HepG2 (cell line): ENCODE measurements around the gene PRTN3. TPM values are rescaled to one million over a fixed set of nuclear protein-coding genes. Genes with fewer than 3 reads are reported as not detected.

Experiments used
- ATM ChIP-seq: fragments of 450-650 bp; IDR thresholded peaks from 2 replicates; pipeline ENCODE4 v1.7.1; 2017; ENCODE audit warnings: mild to moderate bottlenecking, borderline replicate concordance
- DZIP1 ChIP-seq: sonication (generic); formaldehyde crosslinking; IDR thresholded peaks from 2 replicates; pipeline ENCODE4 v1.5.0; 2020; ENCODE audit warnings: mild to moderate bottlenecking, missing genetic modification reagents
- E2F5 ChIP-seq: sonication (generic); formaldehyde crosslinking; conservative IDR thresholded peaks from 2 replicates; pipeline ENCODE4 v1.4.0; 2020; ENCODE audit warnings: missing genetic modification reagents
- EED ChIP-seq: sonication (generic); formaldehyde crosslinking; IDR thresholded peaks from 2 replicates; pipeline ENCODE4 v1.5.0; 2020; ENCODE audit warnings: mild to moderate bottlenecking, missing genetic modification reagents
- FOXJ3 ChIP-seq: sonication (generic); formaldehyde crosslinking; IDR thresholded peaks from 2 replicates; pipeline ENCODE4 v1.4.0; 2020; ENCODE audit warnings: missing genetic modification reagents, mild to moderate bottlenecking, borderline replicate concordance
- GATA4 ChIP-seq: sonication (generic); IDR thresholded peaks from 2 replicates; pipeline ENCODE4 v1.6.1; 2016; ENCODE audit warnings: antibody characterized with exemption, low read depth, borderline replicate concordance
- HNRNPLL ChIP-seq: fragments of 200-400 bp; formaldehyde crosslinking; IDR thresholded peaks from 2 replicates; pipeline ENCODE4 v1.6.1; 2017; ENCODE audit warnings: mild to moderate bottlenecking, low read depth, low read length; ENCODE audit not compliant: poor library complexity, severe bottlenecking
- NFAT5 ChIP-seq: sonication (generic); formaldehyde crosslinking; IDR thresholded peaks from 2 replicates; pipeline ENCODE4 v1.4.0; 2020; ENCODE audit warnings: missing genetic modification reagents
- PRDM10 ChIP-seq: sonication (generic); formaldehyde crosslinking; IDR thresholded peaks from 2 replicates; pipeline ENCODE4 v1.4.0; 2020; ENCODE audit warnings: low read depth, missing genetic modification reagents
- PRPF4 ChIP-seq: fragments of 200-400 bp; formaldehyde crosslinking; IDR thresholded peaks from 2 replicates; pipeline ENCODE4 v1.6.1; 2016; ENCODE audit warnings: low read length, low read depth; ENCODE audit not compliant: poor library complexity, severe bottlenecking
- XRCC5 ChIP-seq: fragments of 200-400 bp; formaldehyde crosslinking; optimal IDR thresholded peaks from 2 replicates; pipeline ENCODE3; 2017; ENCODE audit warnings: mild to moderate bottlenecking, low read length
- ZBTB44 ChIP-seq: sonication (generic); formaldehyde crosslinking; IDR thresholded peaks from 2 replicates; pipeline ENCODE4 v1.4.0; 2020; ENCODE audit warnings: missing genetic modification reagents
- ZNF143 ChIP-seq: sonication (generic); formaldehyde crosslinking; IDR thresholded peaks from 2 replicates; pipeline ENCODE4 v1.4.0; 2020; ENCODE audit warnings: missing genetic modification reagents
- polyA plus RNA-seq, 8 experiments: library from polyadenylated mRNA; depleted of rRNA in 3 of 8; stranded (reverse) in 7 of 8; unstranded in 1 of 8; fragments of >200 nt; fragmentation: Illumina TruSeq in 4 of 8; extraction: Trizol in 4 of 8; gene quantifications; 2 replicates each; pipeline versions ENCODE4 v1.2.1 to v1.2.3, GENCODE V29; 2011 to 2016; ENCODE audit warnings: low read depth in 4 of 8, missing spikeins in 1 of 8, mixed read lengths in 1 of 8; ENCODE audit not compliant: insufficient read depth in 1 of 8
- total RNA-seq, 5 experiments: library from RNA; depleted of rRNA; stranded (reverse); fragments of >200 nt; fragmentation: Illumina TruSeq; extraction: Trizol; gene quantifications; 2 replicates each; pipeline ENCODE4 v1.2.3, GENCODE V29; 2016; ENCODE audit warnings: low read depth in 1 of 5

The PRTN3 gene
- total and polyA plus RNA-seq, 2 of the 13 experiments (the other 11 are each of a cell fraction or from before 2014, with no cell fraction given), result not detected

- no peak for TF ChIP-seq ZBTB44 (CRISPR knock-in tag)
- no peak for TF ChIP-seq PRPF4
- peak; percentile 51; the same call in 1 of the 2 replicates for TF ChIP-seq E2F5
- TF ChIP-seq EED (CRISPR knock-in tag), result no peak
- TF ChIP-seq FOXJ3 (CRISPR knock-in tag), result no peak
- no peak for TF ChIP-seq NFAT5 (CRISPR knock-in tag)
- no peak for TF ChIP-seq PRDM10 (CRISPR knock-in tag)
- no peak for TF ChIP-seq ATM
- TF ChIP-seq ZNF143 (CRISPR knock-in tag), result peak; percentile 89
- no peak for TF ChIP-seq GATA4
- no peak for TF ChIP-seq XRCC5
- no peak for TF ChIP-seq HNRNPLL
- TF ChIP-seq DZIP1 (CRISPR knock-in tag), result no peak; the same call in 1 of the 2 replicates
Measured at GRCh38 chr19:892894-893689, 52.3 kb downstream of the PRTN3 start, which contains the start of the genes MED16 and RNU6-9 (continued).
